GM18868 (cell line): ENCODE measurements around the gene CDH4.
"Not testable (repeated sequence)": the region's sequence is repeated elsewhere in the genome, so short reads cannot be mapped to it uniquely, and the experiment has no call there.

Source experiments
- ATAC-seq: cut with Tn5 transposase; IDR thresholded peaks from one replicate; pipeline ENCODE4 v1.9.1; 2021; ENCODE audit warnings: mild to moderate bottlenecking, moderate library complexity; ENCODE audit not compliant: unreplicated experiment

The CDH4 gene

GRCh38 chr20:61408951-61409740 lies 157.1 kb downstream of the CDH4 start:
- ATAC-seq = no peak

- no peak for ATAC-seq
Observed at GRCh38 chr20:61411743-61412142, 159.7 kb downstream of the CDH4 start.

GRCh38 chr20:61413752-61414151 lies 161.7 kb downstream of the CDH4 start:
- ATAC-seq = no peak

- ATAC-seq = no peak
Observed at GRCh38 chr20:61414455-61414991, 162.5 kb downstream of the CDH4 start.

GRCh38 chr20:61416546-61416945 lies 164.5 kb downstream of the CDH4 start:
- no peak for ATAC-seq

GRCh38 chr20:61417221-61417941 lies 165.3 kb downstream of the CDH4 start:
- ATAC-seq = no peak

GRCh38 chr20:61419010-61419409 lies 166.9 kb downstream of the CDH4 start:
- ATAC-seq = no peak

- ATAC-seq = no peak
Observed at GRCh38 chr20:61419501-61419900, 167.4 kb downstream of the CDH4 start.

GRCh38 chr20:61420056-61420455 lies 168.0 kb downstream of the CDH4 start:
- no peak for ATAC-seq

GRCh38 chr20:61420781-61421180 lies 168.7 kb downstream of the CDH4 start:
- no peak for ATAC-seq

- ATAC-seq = no peak
Observed at GRCh38 chr20:61422636-61423425, 170.8 kb downstream of the CDH4 start.

GRCh38 chr20:61424011-61424627 lies 172.1 kb downstream of the CDH4 start:
- ATAC-seq = no peak

- ATAC-seq = no peak
Observed at GRCh38 chr20:61424628-61425420, 172.8 kb downstream of the CDH4 start.

- ATAC-seq = not testable (repeated sequence)
Observed at GRCh38 chr20:61425541-61425991, 173.5 kb downstream of the CDH4 start.

- no peak for ATAC-seq
Observed at GRCh38 chr20:61426352-61426751, 174.3 kb downstream of the CDH4 start.

- ATAC-seq = no peak
Observed at GRCh38 chr20:61429458-61430227, 177.6 kb downstream of the CDH4 start.

- no peak for ATAC-seq
Observed at GRCh38 chr20:61430228-61430624, 178.2 kb downstream of the CDH4 start.

- no peak for ATAC-seq
Observed at GRCh38 chr20:61433176-61433575, 181.1 kb downstream of the CDH4 start.

GRCh38 chr20:61433816-61434215 lies 181.8 kb downstream of the CDH4 start:
- ATAC-seq = no peak
